ENCODE results near the gene TRIM69. TPM values are rescaled to one million over a fixed set of nuclear protein-coding genes. Genes with fewer than 3 reads are reported as not detected.

TRIM69 gene
- total RNA-seq, 1 donor = 10.8 TPM

- no peak for DNase-seq (ENCODE audit: low read depth in 2 of 3, low spot score in 2 of 3)
Measured at GRCh38 chr15:44801364-44801763, 65.0 kb downstream of the TRIM69 start.

DNA sequence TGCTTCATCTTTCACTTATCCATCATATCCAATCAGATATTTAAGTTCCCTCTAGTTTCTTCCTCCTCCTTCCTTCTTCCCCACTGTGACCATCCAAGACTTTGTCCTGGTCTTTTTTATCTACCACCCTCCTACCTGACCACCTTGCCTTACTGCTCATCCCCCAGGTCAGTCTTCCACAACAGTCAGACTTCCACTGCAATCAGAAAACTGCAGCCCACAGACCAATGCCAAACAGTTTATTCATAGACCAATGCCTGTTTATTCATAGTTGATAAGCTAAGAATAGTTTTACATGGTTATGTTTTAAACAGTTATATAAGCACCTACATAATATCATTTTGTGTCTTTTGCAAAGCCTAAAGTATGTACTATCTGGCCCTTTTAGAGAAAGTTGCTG is 65.5 kb downstream of the TRIM69 start:
- no peak for DNase-seq (ENCODE audit: low read depth in 2 of 3, low spot score in 2 of 3)

- peak in 1 of 3 donors; percentile 13 for DNase-seq (ENCODE audit: low read depth in 2 of 3, low spot score in 2 of 3)
Measured at GRCh38 chr15:44802336-44802735, 66.0 kb downstream of the TRIM69 start.

DNA sequence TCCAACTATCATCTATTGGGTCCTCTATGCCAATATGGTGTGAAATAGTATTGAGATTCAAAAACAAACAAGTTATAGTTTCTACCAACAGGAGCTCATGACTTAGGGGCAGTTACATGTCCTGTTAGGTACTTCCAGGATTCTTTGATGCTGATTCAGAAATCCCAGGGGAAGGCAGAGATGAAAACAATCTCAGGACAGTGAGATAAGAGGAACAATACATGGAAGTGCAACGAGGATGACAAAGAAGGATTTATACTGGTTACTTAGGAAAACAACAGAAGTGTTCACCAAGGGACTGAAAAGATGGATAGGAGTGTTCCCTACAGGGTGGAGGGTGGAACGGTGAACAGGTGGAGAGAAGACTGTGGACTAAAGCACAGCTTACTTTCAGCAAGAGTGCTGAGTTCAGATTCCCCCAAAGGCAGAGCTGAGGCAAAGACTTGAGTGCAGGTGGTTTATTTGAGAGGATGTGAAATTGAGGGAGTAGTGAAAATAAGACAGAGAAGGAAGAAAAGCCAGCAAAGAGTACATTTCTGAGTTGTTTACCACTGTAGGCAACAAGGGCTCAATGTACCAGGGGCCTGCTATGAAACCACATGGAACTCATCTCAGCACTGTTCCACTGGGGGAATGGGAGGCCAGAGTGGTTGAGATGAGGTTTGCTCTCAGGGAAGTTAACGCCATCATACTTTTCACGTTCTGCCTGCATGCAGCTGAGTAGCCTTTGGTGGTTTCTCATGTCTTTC is 68.1 kb downstream of the TRIM69 start:
- no peak for DNase-seq (ENCODE audit: low read depth in 2 of 3, low spot score in 2 of 3)

DNA sequence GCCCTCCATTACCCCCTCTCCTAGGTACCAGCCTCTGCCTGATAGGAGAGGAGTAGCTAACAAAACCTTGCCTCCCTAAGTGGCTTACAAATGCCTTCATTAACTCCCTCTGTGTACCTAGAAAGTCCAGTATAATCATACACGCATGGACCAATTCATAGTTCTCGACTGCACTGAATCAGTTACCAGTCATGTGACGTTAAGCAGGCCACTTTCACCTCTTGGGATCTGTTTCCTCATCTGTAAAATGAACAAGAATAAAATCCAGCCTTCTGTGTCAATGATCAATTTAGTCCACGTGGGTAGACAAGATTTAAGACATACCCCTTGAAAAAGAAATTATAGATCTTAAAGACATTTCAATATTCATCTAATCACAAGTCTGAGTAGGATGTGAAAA is 72.2 kb downstream of the TRIM69 start:
- DNase-seq (ENCODE audit: low read depth in 2 of 3, low spot score in 2 of 3) = no peak

DNA sequence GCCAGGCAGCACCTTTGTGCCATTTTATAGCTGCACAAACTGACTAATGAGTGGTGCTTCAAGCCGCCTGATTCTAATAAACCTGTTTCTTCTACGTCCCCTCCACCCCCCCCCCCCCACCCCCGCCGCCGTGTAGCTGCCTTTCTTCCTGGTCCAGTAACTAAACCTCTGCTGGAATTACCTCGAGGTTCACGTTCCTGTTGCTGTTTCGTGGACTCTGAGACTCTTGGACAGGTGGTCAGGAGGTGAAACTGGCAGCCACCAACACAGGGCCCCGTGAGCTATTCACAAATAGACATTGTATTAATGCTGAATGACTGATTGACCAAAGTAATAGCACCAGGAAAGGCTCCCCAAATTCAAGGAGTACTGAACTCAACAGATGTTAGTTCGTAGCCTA is 73.9 kb downstream of the TRIM69 start:
- DNase-seq (ENCODE audit: low read depth in 2 of 3, low spot score in 2 of 3) = no peak

DNA sequence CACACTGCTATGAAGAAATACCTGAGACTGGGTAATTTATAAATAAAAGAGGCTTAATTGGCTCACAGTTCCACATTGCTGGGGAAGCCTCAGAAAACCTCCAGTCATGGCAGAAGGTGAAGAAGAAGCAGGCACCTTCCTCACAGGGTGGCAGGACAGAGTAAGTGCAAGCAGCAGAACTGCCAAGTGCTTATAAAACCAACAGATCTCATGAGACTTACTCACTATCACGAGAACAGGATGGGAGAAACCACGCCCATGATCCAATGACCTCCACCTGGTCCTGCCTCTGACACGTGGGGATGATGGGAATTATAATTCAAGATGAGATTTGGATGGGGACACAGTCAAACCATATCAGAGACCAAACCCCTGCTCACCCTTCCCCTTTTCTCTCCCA is 75.0 kb downstream of the TRIM69 start:
- DNase-seq (ENCODE audit: low read depth in 2 of 3, low spot score in 2 of 3) = no peak

GRCh38 chr15:44812029-44812517 is 75.7 kb downstream of the TRIM69 start:
- no peak for DNase-seq (ENCODE audit: low read depth in 2 of 3, low spot score in 2 of 3)

- no peak for DNase-seq (ENCODE audit: low read depth in 2 of 3, low spot score in 2 of 3)
Measured at GRCh38 chr15:44813231-44813630, 76.9 kb downstream of the TRIM69 start.

Small RNA genes lying within 50 kb of the gene (small RNA-seq; reads per million reads assigned to genes)
- not detected for gene RF00019

Other genes with a start within 250 kb of the TRIM69 start
- 19.7 TPM for gene EIF3J, start 199.4 kb upstream of the TRIM69 start, total RNA-seq
- gene SPG11, start 72.9 kb upstream of the TRIM69 start, total RNA-seq = 73.8 TPM
- 5.7 TPM for gene PATL2, start 25.2 kb upstream of the TRIM69 start, total RNA-seq
- 2,769 TPM for gene B2M, start 25.0 kb upstream of the TRIM69 start, total RNA-seq
- gene TERB2, start 220.2 kb downstream of the TRIM69 start, total RNA-seq = not detected